SIG-M5 (cell line): Measurements from ENCODE around the gene STXBP6.

Source experiments
- DNase-seq: peaks from one replicate; lab custom pipeline; 2025; lab: John Stamatoyannopoulos, UW

Gene STXBP6

GRCh38 chr14:25052385-25052784, 2.4 kb upstream of the STXBP6 start:
- no peak for DNase-seq

GRCh38 chr14:25050269-25051150, 563 bp upstream of the STXBP6 start:
- DNase-seq: no peak

- DNase-seq: no peak
Measured at GRCh38 chr14:25049093-25049567, 817 bp downstream of the STXBP6 start.

GRCh38 chr14:25048170-25049016, 1.6 kb downstream of the STXBP6 start:
- no peak for DNase-seq

GRCh38 chr14:25046301-25046943, 3.5 kb downstream of the STXBP6 start:
- no peak for DNase-seq

- no peak for DNase-seq
Measured at GRCh38 chr14:25044106-25044698, 5.7 kb downstream of the STXBP6 start.

GRCh38 chr14:25042362-25043299, 7.3 kb downstream of the STXBP6 start:
- no peak for DNase-seq

- DNase-seq: no peak
Measured at GRCh38 chr14:25041898-25042297, 8.0 kb downstream of the STXBP6 start.

- DNase-seq: no peak
Measured at GRCh38 chr14:25041484-25041883, 8.5 kb downstream of the STXBP6 start.

GRCh38 chr14:25039933-25040332, 10.0 kb downstream of the STXBP6 start:
- DNase-seq: no peak

- DNase-seq: no peak
Measured at GRCh38 chr14:25038044-25038668, 11.8 kb downstream of the STXBP6 start.

GRCh38 chr14:25037032-25037431, 12.9 kb downstream of the STXBP6 start:
- no peak for DNase-seq

GRCh38 chr14:25034803-25035681, 14.9 kb downstream of the STXBP6 start:
- no peak for DNase-seq

GRCh38 chr14:25033358-25033757, 16.6 kb downstream of the STXBP6 start:
- no peak for DNase-seq

- no peak for DNase-seq
Measured at GRCh38 chr14:25032092-25032784, 17.7 kb downstream of the STXBP6 start.

GRCh38 chr14:25026476-25027137, 23.3 kb downstream of the STXBP6 start:
- DNase-seq: no peak

GRCh38 chr14:25019892-25020291, 30.1 kb downstream of the STXBP6 start:
- DNase-seq: no peak

GRCh38 chr14:25017562-25017961, 32.4 kb downstream of the STXBP6 start:
- DNase-seq: no peak
